HCT116 (cell line): Measurements from ENCODE around the gene HINT2. TPM values are rescaled to one million over a fixed set of nuclear protein-coding genes. Genes with fewer than 3 reads are reported as not detected.
A peak's percentile ranks its signal among the peaks of the same experiment; 100 is the strongest.

Experiments
- ATAC-seq: fragments of 200-7000 bp; cut with Tn5 transposase; 2 replicates; pipeline ENCODE4 v1.9.1; 2020; ENCODE audit warnings: mild to moderate bottlenecking, moderate library complexity
- BruUV-seq: library from RNA; stranded (reverse); fragments of 400-500 nt; replicated peaks from 2 replicates; lab custom pipeline; 2021; lab: Mats Ljungman, UMichigan
- CTCF ChIA-PET: fragments of 300-600 bp; sonication (Branson Sonifier 250); formaldehyde crosslinking; loops from one replicate; lab custom pipeline; 2021; ENCODE audit warnings: antibody characterized with exemption; lab: Charles Lee
- POLR2A ChIA-PET: fragments of 300-600, 350-600 bp; sonication (Branson Sonifier 250); formaldehyde crosslinking; loops from one replicate; lab custom pipeline; 2021; ENCODE audit warnings: antibody characterized with exemption; lab: Charles Lee
- RAD21 ChIA-PET, 2 experiments: fragments of 300-600 bp; sonication (Branson Sonifier 250); formaldehyde crosslinking; loops; one replicate each; lab custom pipeline; 2023; ENCODE audit warnings: low total read pairs in 2 of 2; ENCODE audit not compliant: uncharacterized antibody in 2 of 2, unreplicated experiment in 2 of 2, low non-redundant PET in 1 of 2; lab: Charles Lee
- DNase-seq: peaks from one replicate; pipeline ENCODE4 v3.0.0-alpha.2; 2010; ENCODE audit warnings: low read depth, low spot score
- H2AFZ ChIP-seq: fragments of 200-600 bp; shearing (Covaris generic), sonication (generic); 2 replicates; pipeline ENCODE4 v1.6.1; 2017; ENCODE audit warnings: low read depth, mixed run types, mixed read lengths, antibody characterized with exemption, low read length; ENCODE audit not compliant: poor library complexity, severe bottlenecking
- H3K27ac ChIP-seq: 2 replicates; pipeline ENCODE4 v1.5.1; 2012; ENCODE audit warnings: low read depth, low read length
- H3K27me3 ChIP-seq: fragments of 200-600 bp; sonication (generic); 2 replicates; pipeline ENCODE4 v1.6.1; 2016; ENCODE audit warnings: mixed run types, low read length, mixed read lengths; ENCODE audit not compliant: insufficient read depth
- H3K36me3 ChIP-seq, 2 experiments: fragments of 200-500 bp in 1 of 2; fragments of 200-600 bp in 1 of 2; sonication (Bioruptor generic) in 1 of 2; sonication (generic) in 1 of 2; 2 replicates each; pipeline versions ENCODE4 v1.5.1 to v1.6.1; 2014 to 2016; ENCODE audit warnings: low read length in 2 of 2, inconsistent platforms in 1 of 2, mixed read lengths in 1 of 2, mixed run types in 1 of 2; ENCODE audit not compliant: insufficient read depth in 2 of 2, control insufficient read depth in 1 of 2
- H3K4me1 ChIP-seq, 2 experiments: fragments of 200-600 bp in 1 of 2; sonication (generic) in 1 of 2; 2 replicates each; pipeline versions ENCODE4 v1.5.1 to v1.6.1; 2012 to 2017; ENCODE audit warnings: low read length in 2 of 2, inconsistent platforms in 1 of 2, mild to moderate bottlenecking in 1 of 2, mixed read lengths in 1 of 2, mixed run types in 1 of 2, moderate library complexity in 1 of 2; ENCODE audit not compliant: insufficient read depth in 2 of 2, control insufficient read depth in 1 of 2
- H3K4me2 ChIP-seq: fragments of 200-600 bp; sonication (generic); 2 replicates; pipeline ENCODE4 v1.6.1; 2017; ENCODE audit warnings: mixed run types, low read length, mixed read lengths
- H3K4me3 ChIP-seq, 2 experiments: fragments of 200-600 bp in 1 of 2; sonication (generic) in 1 of 2; replicated peaks in 1 of 2; 2 replicates each; pipeline ENCODE4 v1.5.1; 2011 to 2016; ENCODE audit warnings: low read length in 2 of 2, control low read depth in 1 of 2, low read depth in 1 of 2, mild to moderate bottlenecking in 1 of 2, mixed read lengths in 1 of 2, mixed run types in 1 of 2
- H3K79me2 ChIP-seq: fragments of 200-600 bp; sonication (generic); 2 replicates; pipeline ENCODE4 v1.6.1; 2017; ENCODE audit warnings: mild to moderate bottlenecking, mixed run types, low read length, moderate library complexity, mixed read lengths; ENCODE audit not compliant: insufficient read depth
- H3K9ac ChIP-seq: fragments of 200-600 bp; sonication (generic); 2 replicates; pipeline ENCODE4 v1.6.1; 2016; ENCODE audit warnings: low read length, mixed read lengths
- H3K9me2 ChIP-seq: fragments of 200-600 bp; sonication (generic), shearing (Covaris generic); 2 replicates; pipeline ENCODE4 v1.6.1; 2017; ENCODE audit warnings: mixed run types, mild to moderate bottlenecking, moderate library complexity; ENCODE audit not compliant: insufficient read depth
- H3K9me3 ChIP-seq, 2 experiments: fragments of 200-500 bp in 1 of 2; fragments of 200-600 bp in 1 of 2; sonication (Bioruptor generic) in 1 of 2; sonication (generic) in 1 of 2; 2 replicates each; pipeline ENCODE4 v1.6.1; 2014 to 2017; ENCODE audit warnings: low read length in 2 of 2, mixed read lengths in 2 of 2, inconsistent platforms in 1 of 2, low read depth in 1 of 2, mild to moderate bottlenecking in 1 of 2, mixed run types in 1 of 2, moderate library complexity in 1 of 2; ENCODE audit not compliant: control insufficient read depth in 1 of 2, insufficient read depth in 1 of 2
- H4K20me1 ChIP-seq: fragments of 200-600 bp; sonication (generic), shearing (Covaris generic); 2 replicates; pipeline ENCODE4 v1.6.1; 2017; ENCODE audit warnings: mixed run types, mild to moderate bottlenecking, moderate library complexity; ENCODE audit not compliant: insufficient read depth
- CTCF ChIP-seq, 3 experiments: fragments of 200-600 bp in 1 of 3; sonication (generic) in 1 of 3; IDR thresholded peaks in 2 of 3; conservative IDR thresholded peaks in 1 of 3; 2 replicates each; pipeline ENCODE4 v1.5.1; 2012 to 2017; ENCODE audit warnings: low read depth in 2 of 3, low read length in 2 of 3, antibody characterized with exemption in 1 of 3, borderline replicate concordance in 1 of 3, control low read depth in 1 of 3, mild to moderate bottlenecking in 1 of 3, mixed read lengths in 1 of 3, mixed run types in 1 of 3, moderate library complexity in 1 of 3; ENCODE audit not compliant: insufficient read depth in 1 of 3
- RAD21 ChIP-seq: IDR thresholded peaks from 2 replicates; pipeline ENCODE4 v1.6.1; 2012; ENCODE audit warnings: low read depth, mild to moderate bottlenecking
- intact Hi-C: fragments of 100-400 bp; cut with micrococcal nuclease; formaldehyde crosslinking; loops from 2 replicates; pipeline ENCODE4 v1.10.0; 2022
- total RNA-seq: library from RNA; stranded (reverse); gene quantifications from one replicate; pipeline ENCODE4 v1.2.1, GENCODE V29; 2021; ENCODE audit not compliant: unreplicated experiment
- TF ChIP-seq, protein P1 (sequence below): IDR thresholded peaks from 2 replicates; pipeline ENCODE4 v1.6.1; 2012

The HINT2 gene
- total RNA-seq, 1 experiment from 2014 or later, result 49.0 TPM

DNA sequence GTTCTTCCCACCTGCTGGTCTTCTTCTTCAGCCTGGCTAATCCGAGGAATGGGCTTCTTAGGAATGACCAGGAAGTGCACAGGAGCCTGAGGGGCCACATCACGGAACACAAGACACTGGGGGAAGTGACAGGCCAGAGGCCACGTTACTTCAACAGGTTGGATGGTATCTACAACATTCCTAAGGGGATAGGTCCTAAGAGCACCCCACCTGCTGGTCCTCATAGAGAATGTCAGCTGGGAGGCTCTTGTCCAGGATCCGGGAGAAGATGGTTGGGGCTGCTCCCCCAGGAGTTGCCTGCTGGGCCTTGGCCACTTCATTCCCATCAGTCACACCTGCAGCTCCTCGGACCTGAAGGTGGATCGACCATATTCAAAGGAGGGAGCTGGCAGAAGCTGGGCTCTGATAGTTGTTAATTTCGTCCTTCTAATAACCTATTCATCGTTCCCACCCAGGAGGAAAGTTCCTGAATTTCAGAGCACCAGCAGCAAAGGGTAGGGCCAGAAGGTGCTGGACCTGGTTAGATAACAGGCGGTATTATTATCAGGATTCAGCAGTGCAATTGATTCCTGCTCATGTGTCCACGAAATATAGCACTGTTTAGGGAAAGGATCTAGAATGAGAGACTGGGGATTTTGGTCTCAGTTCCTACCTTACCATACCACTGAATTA is 1.3 kb downstream of the HINT2 start:
- TF ChIP-seq, protein P1, sequence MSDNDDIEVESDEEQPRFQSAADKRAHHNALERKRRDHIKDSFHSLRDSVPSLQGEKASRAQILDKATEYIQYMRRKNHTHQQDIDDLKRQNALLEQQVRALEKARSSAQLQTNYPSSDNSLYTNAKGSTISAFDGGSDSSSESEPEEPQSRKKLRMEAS, result no peak
- TF ChIP-seq CTCF (IDR thresholded peaks at IDR 0.05 in 2 of 3, conservative IDR thresholded peaks at IDR 0.05 in 1 of 3; ENCODE audit: borderline replicate concordance in 1 of 3, insufficient read depth in 1 of 3, low read depth in 2 of 3, low read length in 2 of 3) (peak; percentile 40 to 70 (median 59); a peak in 5 of 6 replicates), RAD21 (peak; percentile 43)
- CTCF ChIA-PET, result interaction anchor here (1.0 to 2.1 kb wide), 6 partner anchors 12 to 152 kb away, joined by 3 to 13 read pairs (median 6); no protein-coding TSS in a partner anchor
- no peaks in the 10 kb centered on the region for H3K79me2 ChIP-seq
- H3K4me1 ChIP-seq, result peaks cover 7 to 17% of the 10 kb centered on the region in 2 experiments; a peak in 3 of 4 replicates
- H3K4me2 ChIP-seq, result peak overlapping the region; percentile 89
- H3K36me3 ChIP-seq, result peaks cover 0 to 2% of the 10 kb centered on the region in 2 experiments; a peak in 1 of 4 replicates
- H3K27me3 ChIP-seq, result no peaks in the 10 kb centered on the region
- no peaks in the 10 kb centered on the region for H4K20me1 ChIP-seq
- DNase-seq, result peak; percentile 42
- ATAC-seq, result no peak; the same call in 1 of the 2 replicates
- H3K9me2 ChIP-seq, result no peaks in the 10 kb centered on the region
- intact Hi-C loops, result loop anchor here (2.0 kb wide), 1 partner anchor 63 kb away; no protein-coding TSS in a partner anchor
- no peaks in the 10 kb centered on the region for H3K9me3 ChIP-seq
- POLR2A ChIA-PET, result interaction anchor here (1.2 to 1.7 kb wide), 3 partner anchors 13 to 69 kb away, joined by 3 to 4 read pairs (median 3); no protein-coding TSS in a partner anchor
- RAD21 ChIA-PET, result no interaction called here
- peak overlapping the region; percentile 86 to 88 for H3K4me3 ChIP-seq
- peak overlapping the region; percentile 97; the same call in 1 of the 2 replicates for H3K27ac ChIP-seq
- TSS peak; percentile 80 for BruUV-seq
- peak overlapping the region; percentile 95 for H3K9ac ChIP-seq
- no peak overlapping the region for H2AFZ ChIP-seq
